ENCODE measurements around the gene HOXA7.

DNA sequence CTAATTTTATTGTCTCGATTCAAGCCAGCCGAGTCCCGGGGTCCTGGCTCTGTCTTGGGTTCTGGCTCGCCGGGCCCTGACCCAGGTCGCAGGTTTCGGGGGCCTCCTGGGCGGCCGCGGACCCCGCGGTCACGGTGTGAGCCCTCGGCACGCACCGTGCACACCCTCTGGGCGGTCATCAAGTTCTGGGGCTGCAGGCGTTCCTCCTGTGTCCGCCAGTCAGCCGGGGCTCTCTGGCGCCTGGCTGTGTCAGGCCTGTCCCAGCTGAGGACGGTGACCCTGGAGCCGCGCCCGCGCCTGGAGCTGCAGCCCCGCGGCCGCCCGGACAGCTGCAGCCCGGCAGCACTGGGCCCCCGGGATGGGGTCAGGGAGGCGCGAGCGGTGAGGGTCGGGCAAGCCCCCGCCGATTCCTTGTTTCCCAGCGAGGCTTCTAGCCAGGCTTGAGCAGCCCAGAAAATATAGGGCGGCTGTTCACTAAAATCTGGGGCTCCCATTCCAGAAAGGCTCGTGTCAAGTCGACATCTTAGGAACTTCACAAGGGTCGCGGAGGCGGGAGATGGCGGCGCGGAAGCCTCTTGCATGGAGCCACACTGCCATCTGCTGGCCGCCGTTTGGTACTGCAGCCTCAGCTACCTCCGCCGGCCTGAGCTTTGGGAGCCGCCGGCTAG, 4.2 kb upstream of the HOXA7 start:
- TF ChIP-seq EZH2 (IDR thresholded peaks at IDR 0.05) = no peak
- TF ChIP-seq POLR2AphosphoS5 (IDR thresholded peaks at IDR 0.05; ENCODE audit: borderline replicate concordance, low read depth, low read length) = no peak
- peak; percentile 51 for TF ChIP-seq FOXP2 (optimal IDR thresholded peaks at IDR 0.05; ENCODE audit: control extremely low read depth, extremely low read length, insufficient read depth)

Data from SK-N-MC (cell line).